H9 (cell line): ENCODE results near the gene CDH4. TPM values are rescaled to one million over a fixed set of nuclear protein-coding genes. Genes with fewer than 3 reads are reported as not detected.

Source experiments
- DNase-seq: peaks from one replicate; pipeline ENCODE4 v3.0.0-alpha.2; 2017
- H2AFZ ChIP-seq: one replicate; pipeline ENCODE4 v1.6.1; 2013; ENCODE audit warnings: mild to moderate bottlenecking, low read length, control low read depth, moderate library complexity
- H2AK5ac ChIP-seq: 2 replicates; pipeline ENCODE4 v1.6.1; 2013; ENCODE audit warnings: low read length, control low read depth, mixed read lengths; ENCODE audit not compliant: insufficient read length
- H2BK120ac ChIP-seq: one replicate; pipeline ENCODE4 v1.6.1; 2013; ENCODE audit warnings: low read depth, mild to moderate bottlenecking, low read length, control low read depth, inconsistent platforms; ENCODE audit not compliant: poor library complexity, severe bottlenecking
- H2BK12ac ChIP-seq: 2 replicates; pipeline ENCODE4 v1.6.1; 2013; ENCODE audit warnings: low read length, control low read depth, mixed read lengths, low read depth; ENCODE audit not compliant: insufficient read length
- H2BK15ac ChIP-seq: 2 replicates; pipeline ENCODE4 v1.6.1; 2013; ENCODE audit warnings: low read depth, low read length, control low read depth
- H2BK20ac ChIP-seq: one replicate; pipeline ENCODE4 v1.6.1; 2013; ENCODE audit warnings: low read depth, mild to moderate bottlenecking, low read length, control low read depth, inconsistent platforms; ENCODE audit not compliant: poor library complexity, severe bottlenecking
- H2BK5ac ChIP-seq: 2 replicates; pipeline ENCODE4 v1.6.1; 2013; ENCODE audit warnings: low read length, control low read depth, mixed read lengths; ENCODE audit not compliant: insufficient read length
- H3K14ac ChIP-seq: 2 replicates; pipeline ENCODE4 v1.6.1; 2013; ENCODE audit warnings: low read length, control low read depth; ENCODE audit not compliant: insufficient read depth
- H3K18ac ChIP-seq: 2 replicates; pipeline ENCODE4 v1.6.1; 2013; ENCODE audit warnings: low read depth, mild to moderate bottlenecking, mixed read lengths, low read length, control low read depth; ENCODE audit not compliant: insufficient read length
- H3K23ac ChIP-seq: 2 replicates; pipeline ENCODE4 v1.6.1; 2013; ENCODE audit warnings: low read length, control low read depth, mixed read lengths, low read depth; ENCODE audit not compliant: insufficient read length
- H3K23me2 ChIP-seq: 2 replicates; pipeline ENCODE4 v1.6.1; 2013; ENCODE audit warnings: low read depth, mild to moderate bottlenecking, mixed read lengths, low read length, control low read depth; ENCODE audit not compliant: insufficient read length, poor library complexity, severe bottlenecking
- H3K27ac ChIP-seq: 2 replicates; pipeline ENCODE4 v1.5.1; 2013; ENCODE audit warnings: low read length, control low read depth, mixed read lengths, low read depth; ENCODE audit not compliant: insufficient read length
- H3K27me3 ChIP-seq: 2 replicates; pipeline ENCODE4 v1.6.1; 2013; ENCODE audit warnings: low read length, control low read depth, inconsistent platforms; ENCODE audit not compliant: insufficient read depth
- H3K4ac ChIP-seq: 2 replicates; pipeline ENCODE4 v1.6.1; 2013; ENCODE audit warnings: low read depth, mild to moderate bottlenecking, control low read depth, inconsistent platforms, low read length, moderate library complexity
- H3K4me1 ChIP-seq: 2 replicates; pipeline ENCODE4 v1.6.1; 2013; ENCODE audit warnings: low read length, control low read depth, inconsistent platforms; ENCODE audit not compliant: insufficient read depth
- H3K4me2 ChIP-seq: 2 replicates; pipeline ENCODE4 v1.6.1; 2013; ENCODE audit warnings: low read length, control low read depth, mixed read lengths; ENCODE audit not compliant: insufficient read length, insufficient read depth
- H3K56ac ChIP-seq: 2 replicates; pipeline ENCODE4 v1.6.1; 2013; ENCODE audit warnings: low read depth, mild to moderate bottlenecking, mixed read lengths, low read length, control low read depth; ENCODE audit not compliant: insufficient read length
- H3K79me1 ChIP-seq: 2 replicates; pipeline ENCODE4 v1.6.1; 2013; ENCODE audit warnings: low read depth, mild to moderate bottlenecking, moderate library complexity, low read length, control low read depth, inconsistent platforms; ENCODE audit not compliant: insufficient read depth, poor library complexity, severe bottlenecking
- H3K79me2 ChIP-seq: 2 replicates; pipeline ENCODE4 v1.6.1; 2013; ENCODE audit warnings: low read length, control low read depth, inconsistent platforms; ENCODE audit not compliant: insufficient read depth
- H3K9ac ChIP-seq: 2 replicates; pipeline ENCODE4 v1.6.1; 2013; ENCODE audit warnings: low read length, control low read depth, mixed read lengths; ENCODE audit not compliant: insufficient read length; ENCODE audit errors: extremely low read depth
- H3K9me3 ChIP-seq: one replicate; pipeline ENCODE4 v1.6.1; 2013; ENCODE audit warnings: low read depth, low read length, inconsistent platforms; ENCODE audit not compliant: control insufficient read depth
- H3T11ph ChIP-seq: one replicate; pipeline ENCODE4 v1.6.1; 2013; ENCODE audit warnings: mild to moderate bottlenecking, low read length, control low read depth, inconsistent platforms
- H4K20me1 ChIP-seq: one replicate; pipeline ENCODE4 v1.6.1; 2013; ENCODE audit not compliant: control insufficient read depth, insufficient read length, insufficient read depth
- H4K5ac ChIP-seq: 2 replicates; pipeline ENCODE4 v1.6.1; 2013; ENCODE audit warnings: low read depth, mild to moderate bottlenecking, mixed read lengths, low read length, control low read depth; ENCODE audit not compliant: insufficient read length
- H4K8ac ChIP-seq: replicated peaks from 2 replicates; pipeline ENCODE4 v1.6.1; 2013; ENCODE audit warnings: low read length, control low read depth, mixed read lengths, low read depth; ENCODE audit not compliant: insufficient read length
- H4K91ac ChIP-seq: 2 replicates; pipeline ENCODE4 v1.6.1; 2013; ENCODE audit warnings: low read depth, mild to moderate bottlenecking, moderate library complexity, mixed read lengths, low read length, control low read depth; ENCODE audit not compliant: insufficient read length
- H3K27ac Mint-ChIP-seq, 3 experiments: 2 replicates in 2 of 3; 3 replicates in 1 of 3; pipeline ENCODE4 v1.8.0; 2020 to 2021; ENCODE audit warnings: mixed read lengths in 3 of 3, mild to moderate bottlenecking in 1 of 3, moderate library complexity in 1 of 3
- H3K27me3 Mint-ChIP-seq: 2 replicates; pipeline ENCODE4 v1.8.0; 2021; ENCODE audit warnings: low read depth, mild to moderate bottlenecking, moderate library complexity, mixed read lengths
- H3K36me3 Mint-ChIP-seq, 3 experiments: 2 replicates in 2 of 3; 3 replicates in 1 of 3; pipeline ENCODE4 v1.8.0; 2020 to 2021; ENCODE audit warnings: low read depth in 3 of 3, mixed read lengths in 3 of 3; ENCODE audit not compliant: insufficient read depth in 1 of 3
- H3K4me1 Mint-ChIP-seq, 2 experiments: 2 replicates each; pipeline ENCODE4 v1.8.0; 2020; ENCODE audit warnings: mixed read lengths in 2 of 2
- H3K4me3 Mint-ChIP-seq, 2 experiments: 2 replicates in 1 of 2; 3 replicates in 1 of 2; pipeline ENCODE4 v1.8.0; 2020 to 2021; ENCODE audit warnings: mild to moderate bottlenecking in 2 of 2, mixed read lengths in 2 of 2, moderate library complexity in 1 of 2
- H3K9me3 Mint-ChIP-seq, 2 experiments: 2 replicates in 1 of 2; 3 replicates in 1 of 2; pipeline ENCODE4 v1.8.0; 2020; ENCODE audit warnings: mild to moderate bottlenecking in 2 of 2, mixed read lengths in 2 of 2, moderate library complexity in 1 of 2
- CTCF ChIP-seq: fragments of 200-600 bp; sonication (generic); conservative IDR thresholded peaks from 3 replicates; pipeline ENCODE4 v1.8.0; 2021; ENCODE audit warnings: antibody characterized with exemption, mild to moderate bottlenecking
- WGBS: extraction: QIAGEN DNeasy Blood & Tissue Kit; methylation state at CpG from one replicate; pipeline ENCODE4 v1.1.7; 2013; ENCODE audit warnings: missing lambda C conversion rate, low lambda C conversion rate, mixed read lengths; ENCODE audit not compliant: insufficient read length; ENCODE audit errors: extremely low coverage; 5-methylcytosine and 5-hydroxymethylcytosine counted together
- total RNA-seq: library from RNA; stranded (reverse); gene quantifications from 2 replicates; pipeline ENCODE4 v1.2.1, GENCODE V29; 2021

The CDH4 gene
- total RNA-seq, 1 experiment from 2014 or later = 3.0 TPM

DNA sequence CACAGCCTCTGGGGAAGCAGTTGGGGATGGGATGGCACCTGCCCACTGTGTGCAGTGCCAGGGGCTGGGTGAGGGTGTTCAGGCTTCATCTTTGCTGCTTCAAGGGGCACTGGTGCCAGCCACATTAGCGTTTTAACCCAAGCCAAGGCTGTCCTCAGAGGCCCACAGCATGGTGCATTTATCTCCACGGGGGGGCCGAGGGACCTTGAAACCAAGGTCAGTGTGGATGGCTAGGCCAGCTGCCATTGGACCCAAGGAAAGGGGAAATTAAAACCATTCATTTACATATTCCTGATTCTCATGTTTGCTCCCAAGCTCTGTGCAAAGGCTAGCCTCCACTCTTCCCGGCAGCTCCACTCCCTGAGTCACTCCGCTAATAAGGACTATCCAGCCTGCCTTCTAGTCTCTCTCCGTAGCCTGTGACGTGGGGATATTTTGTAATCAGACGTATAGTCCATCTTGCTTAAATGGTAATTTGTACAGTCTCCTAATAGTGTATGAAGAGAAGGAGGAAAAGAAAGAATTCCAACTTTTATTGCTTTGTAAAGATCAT, 197.1 kb downstream of the CDH4 start:
- H3K4me1 ChIP-seq = peaks cover 8% of the 10 kb centered on the region; the same call in 1 of the 2 replicates

More for the DNA sequence above, 197.1 kb downstream of the CDH4 start:
- no peak overlapping the region for H4K5ac ChIP-seq
- H3K9ac ChIP-seq = no peak overlapping the region
- Mint-ChIP-seq H3K9me3 (no peaks in the 10 kb centered on the region), H3K4me3 (peak overlapping the region in 1 of 2 experiments; percentile 28; a peak in 1 of 5 replicates), H3K27ac (no peak overlapping the region; a peak in 1 of 7 replicates), H3K27me3 (peaks cover 7% of the 10 kb centered on the region), H3K36me3 (no peaks in the 10 kb centered on the region), H3K4me1 (peaks cover 58 to 59% of the 10 kb centered on the region in 2 experiments)
- no peaks in the 10 kb centered on the region for H3K79me1 ChIP-seq
- no peak overlapping the region for H2BK120ac ChIP-seq
- H3K9me3 ChIP-seq = no peaks in the 10 kb centered on the region
- H2BK20ac ChIP-seq = no peak overlapping the region
- DNase-seq = no peak
- H3K14ac ChIP-seq = no peak overlapping the region; the same call in 1 of the 2 replicates
- H3K23me2 ChIP-seq = no peaks in the 10 kb centered on the region
- H2AK5ac ChIP-seq = no peak overlapping the region
- no peak overlapping the region for H4K91ac ChIP-seq
- WGBS = no CpG with 5 or more reads among the region's 8 CpGs
- no peak overlapping the region for H3K23ac ChIP-seq
- no peak overlapping the region for H3T11ph ChIP-seq
- no peak overlapping the region for H4K8ac ChIP-seq
- H3K4ac ChIP-seq = no peak overlapping the region
- H3K79me2 ChIP-seq = no peaks in the 10 kb centered on the region
- no peak overlapping the region for H3K56ac ChIP-seq
- H2BK12ac ChIP-seq = no peak overlapping the region
- H3K27ac ChIP-seq = no peak overlapping the region
- no peak overlapping the region for H3K4me2 ChIP-seq
- H2BK5ac ChIP-seq = no peak overlapping the region
- no peaks in the 10 kb centered on the region for H3K27me3 ChIP-seq
- TF ChIP-seq CTCF = no peak
- no peaks in the 10 kb centered on the region for H4K20me1 ChIP-seq
- no peak overlapping the region for H3K18ac ChIP-seq
- no peak overlapping the region for H2AFZ ChIP-seq
- no peak overlapping the region for H2BK15ac ChIP-seq
